Measurements from ENCODE around the gene OARD1.

The OARD1 gene

DNA sequence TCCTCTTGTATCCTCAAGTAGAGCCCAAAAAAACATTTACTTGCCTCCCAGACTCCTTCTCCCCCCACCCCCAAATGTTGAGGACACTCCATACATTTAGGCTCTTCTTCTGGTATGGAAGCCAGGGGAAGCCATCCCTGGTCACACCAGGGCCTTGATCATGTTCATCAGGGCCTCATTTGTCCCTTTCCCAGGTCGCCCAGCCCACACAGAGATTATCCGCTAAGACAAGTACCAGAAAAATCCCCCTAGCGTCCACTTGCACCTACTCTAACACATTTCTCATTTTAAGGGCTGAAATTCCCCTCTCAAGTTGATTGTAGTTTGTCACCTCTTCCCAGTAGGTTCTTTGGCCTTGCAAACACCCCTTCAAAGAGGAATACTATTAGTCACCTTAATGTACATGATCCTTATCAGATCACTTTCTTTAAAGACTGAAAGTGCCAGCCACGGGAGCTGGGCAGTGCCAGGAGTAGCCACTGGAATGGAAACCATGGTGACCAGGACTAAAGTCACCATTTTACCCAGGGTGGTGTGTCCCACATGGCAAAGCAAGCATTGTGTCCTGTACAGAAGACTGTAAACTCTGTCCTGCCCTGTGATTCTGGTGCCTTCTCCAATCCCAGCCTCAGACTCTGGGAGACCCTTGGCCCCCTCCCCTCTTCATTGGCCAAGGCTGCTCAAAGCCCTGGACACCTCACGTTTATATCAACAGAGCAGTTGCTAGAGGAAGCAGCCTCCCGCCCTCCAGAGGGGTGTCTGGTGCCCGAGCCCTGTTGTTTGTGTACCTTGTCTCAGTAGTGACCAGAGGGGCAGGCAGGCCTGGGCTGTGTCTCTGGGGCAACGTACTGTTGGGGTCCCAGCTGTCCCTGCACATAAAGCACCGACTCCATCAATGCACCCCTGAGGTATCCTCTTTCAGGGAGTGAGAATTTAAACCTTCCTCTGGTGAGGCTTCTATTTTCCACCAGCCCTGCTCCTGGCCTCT lies 24.1 kb downstream of the OARD1 start:
- DNase-seq = no peak

DNA sequence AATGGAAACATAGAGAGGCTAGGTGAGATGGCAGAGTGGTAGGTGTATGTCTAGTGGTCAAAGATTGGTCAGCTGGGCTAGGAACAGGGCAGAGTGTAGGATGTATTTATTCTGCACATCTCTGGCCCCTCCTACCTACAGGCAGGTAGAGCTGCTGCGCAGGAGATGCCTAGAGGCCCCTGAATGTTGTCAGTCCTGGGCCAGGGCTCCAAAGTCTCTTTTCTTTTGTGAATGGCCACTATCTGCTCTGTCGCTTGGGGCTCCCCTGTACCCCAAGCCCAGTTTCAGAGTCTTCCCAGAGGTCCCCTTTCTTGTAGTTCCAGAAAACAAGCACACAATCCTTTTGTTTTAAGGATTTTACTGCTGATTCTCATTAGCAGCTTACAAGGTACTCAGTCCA lies 24.9 kb downstream of the OARD1 start:
- DNase-seq = no peak

- DNase-seq = no peak
Observed at GRCh38 chr6:41046084-41046483, 26.1 kb downstream of the OARD1 start.

DNA sequence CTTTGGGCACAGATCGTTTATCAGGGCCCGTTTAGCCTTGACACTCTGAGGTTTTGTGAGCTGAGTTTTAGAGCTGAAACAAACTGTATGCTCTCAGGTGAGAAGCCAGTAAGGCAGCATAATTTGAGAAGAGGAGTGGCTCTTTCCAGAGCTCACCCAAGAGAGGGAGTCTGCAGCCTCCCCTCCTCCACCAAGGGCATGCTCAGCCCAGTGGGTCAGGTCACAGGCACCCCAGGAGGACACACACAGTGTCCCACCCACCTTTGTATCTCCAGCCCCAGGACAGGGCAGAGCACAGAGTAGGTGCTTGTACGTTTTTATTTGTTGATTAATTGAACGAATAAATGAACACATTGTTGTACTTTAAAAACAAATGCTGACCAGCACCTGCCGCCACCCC lies 26.5 kb downstream of the OARD1 start:
- no peak for DNase-seq

GRCh38 chr6:41043151-41043550 lies 29.0 kb downstream of the OARD1 start:
- no peak for DNase-seq

DNA sequence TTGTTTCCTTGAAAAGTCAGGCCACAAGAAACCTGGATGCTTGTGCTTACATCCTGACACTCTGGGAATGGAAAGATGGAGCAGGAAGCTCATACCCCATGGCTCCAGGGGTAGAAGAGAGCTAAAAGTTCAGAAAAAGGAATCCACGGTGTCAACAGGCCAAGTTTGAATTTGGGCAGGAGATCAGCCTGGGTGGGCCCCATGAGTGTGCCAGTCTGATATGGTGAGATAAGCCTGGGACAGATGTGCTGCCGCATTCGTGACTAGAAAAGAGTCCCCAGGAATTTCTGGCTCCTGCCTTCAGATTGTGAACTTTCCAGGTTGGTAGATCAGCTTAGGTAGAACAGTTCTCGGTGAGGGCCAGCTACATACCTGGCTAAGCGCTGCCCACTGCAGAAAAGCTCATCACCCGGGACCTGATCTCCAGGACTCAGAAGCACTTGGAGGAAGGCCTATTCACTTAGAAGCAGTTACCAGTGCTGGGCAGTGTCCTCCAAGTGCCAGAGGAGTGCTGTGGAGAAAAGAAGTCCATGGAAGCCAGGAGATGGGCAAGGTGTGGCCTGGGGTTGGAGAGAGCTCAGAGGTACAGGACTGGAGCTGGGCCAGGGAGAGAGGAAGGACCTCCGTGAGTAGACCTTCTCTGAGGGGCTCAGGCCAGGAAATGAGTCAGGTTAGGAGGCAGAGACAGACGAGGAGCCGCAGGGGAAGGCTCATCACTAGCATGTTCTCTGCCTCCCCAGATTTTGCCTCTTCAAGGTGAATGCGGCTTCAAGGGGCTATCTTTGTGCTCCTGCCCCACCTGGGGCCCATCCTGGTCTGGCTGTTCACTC lies 29.7 kb downstream of the OARD1 start, which contains the start of gene TSPO2:
TSS of gene TSPO2 (plus strand) at position 242 of the 830 bp plus-strand sequence. CDS start at position 761, 519 bp downstream.
- DNase-seq = no peak

DNA sequence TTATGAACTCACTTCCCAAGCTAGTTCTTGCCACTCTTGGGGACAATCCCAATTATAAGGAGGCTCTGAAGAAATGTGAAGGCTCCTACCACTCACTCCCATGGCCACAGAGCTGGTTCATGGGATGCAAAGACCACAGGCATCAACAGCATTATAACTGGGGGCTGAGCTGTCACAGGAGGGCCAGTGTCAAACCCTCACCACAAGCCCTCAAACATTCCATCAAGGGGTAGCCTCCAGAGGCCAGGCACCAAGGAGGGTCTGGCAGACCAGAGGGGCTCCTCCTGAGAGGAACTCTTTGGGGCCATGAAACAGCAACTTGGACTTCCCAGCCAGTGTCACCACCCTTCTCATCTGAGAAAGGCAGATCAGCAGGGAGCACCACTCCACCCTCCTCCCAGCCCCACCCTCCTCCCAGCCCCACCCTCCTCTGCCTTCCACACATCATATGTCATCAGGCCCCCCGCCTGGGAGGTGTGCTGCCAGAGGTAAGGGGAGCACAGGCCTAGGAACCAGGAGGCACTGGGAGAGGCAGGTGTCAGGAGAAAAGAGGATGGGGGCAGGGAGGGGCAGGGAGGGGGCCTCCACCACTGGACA lies 31.1 kb downstream of the OARD1 start:
- DNase-seq = no peak

GRCh38 chr6:41040101-41040939 lies 31.8 kb downstream of the OARD1 start:
- DNase-seq = no peak

- peak; percentile 54 for DNase-seq
Observed at GRCh38 chr6:41039060-41039998, 32.8 kb downstream of the OARD1 start, which contains the start of gene UNC5CL. TSS of gene UNC5CL (minus strand) at chr6:41039221. CDS start at chr6:41035074, 4,147 bp downstream.

DNA sequence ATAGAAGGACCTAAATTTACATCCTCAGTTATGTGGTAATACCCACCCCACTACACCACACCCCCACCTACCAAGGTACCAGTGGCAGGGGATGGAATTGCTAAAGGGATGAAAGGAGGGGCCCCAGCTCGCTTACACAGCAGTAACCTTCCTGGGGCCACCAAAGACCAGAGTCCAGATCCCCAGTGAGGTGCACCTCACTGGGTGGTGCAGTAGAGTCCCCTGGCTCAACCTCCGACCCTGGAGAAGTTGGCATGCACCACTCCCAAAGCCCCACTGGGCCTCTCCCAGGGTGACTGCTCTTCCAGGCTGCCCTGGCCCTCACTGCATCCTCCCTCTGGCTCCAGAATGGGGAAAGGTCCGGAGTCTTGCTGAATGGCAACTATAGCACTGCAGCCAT lies 34.0 kb downstream of the OARD1 start:
- no peak for DNase-seq

GRCh38 chr6:41037107-41037900 lies 34.9 kb downstream of the OARD1 start:
- no peak for DNase-seq

DNA sequence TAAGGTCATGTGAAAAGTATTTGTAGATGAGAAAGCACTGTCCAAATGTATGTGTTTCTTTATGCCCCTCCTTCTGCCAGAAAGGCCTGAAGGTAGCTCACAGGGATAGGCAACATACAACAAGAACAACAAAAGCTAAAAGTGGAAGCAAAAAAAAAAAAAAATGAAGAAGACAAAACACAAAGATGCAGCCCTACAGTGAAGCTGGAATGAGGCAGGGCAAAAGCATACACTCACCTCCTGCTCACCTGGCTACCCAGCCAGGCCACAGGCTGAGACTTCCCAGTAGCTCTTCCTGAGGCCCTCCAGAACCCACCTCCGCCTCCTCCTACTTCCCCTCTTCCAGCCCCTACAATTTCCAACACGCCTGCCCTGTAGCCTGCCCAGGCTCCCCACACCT lies 35.6 kb downstream of the OARD1 start:
- no peak for DNase-seq

GRCh38 chr6:41036186-41036585 lies 36.0 kb downstream of the OARD1 start:
- no peak for DNase-seq

DNA sequence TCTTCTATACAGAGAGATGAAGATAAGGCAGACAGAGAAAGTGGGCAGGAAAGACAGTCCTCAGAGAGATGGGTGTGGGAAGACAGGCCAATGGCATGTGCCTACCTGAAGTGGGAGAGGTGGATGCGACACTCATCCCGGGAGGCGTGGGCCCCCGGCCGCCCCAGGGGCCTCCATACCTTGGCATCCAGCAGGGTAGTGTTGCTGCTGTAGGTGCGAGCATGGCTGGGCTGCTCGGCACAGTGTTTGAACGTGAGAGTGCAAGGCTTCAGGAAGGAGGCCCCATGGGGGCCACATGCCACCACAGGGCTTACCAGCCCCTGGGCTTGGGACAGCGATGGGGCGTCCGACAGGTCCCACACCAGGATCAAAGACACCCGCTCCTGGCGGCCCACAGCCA lies 38.4 kb downstream of the OARD1 start:
- no peak for DNase-seq

- no peak for DNase-seq
Observed at GRCh38 chr6:41032830-41033229, 39.3 kb downstream of the OARD1 start.

- no peak for DNase-seq
Observed at GRCh38 chr6:41028561-41029412, 43.4 kb downstream of the OARD1 start.

- peak; percentile 66 for DNase-seq
Observed at GRCh38 chr6:41027799-41028560, 44.2 kb downstream of the OARD1 start.

DNA sequence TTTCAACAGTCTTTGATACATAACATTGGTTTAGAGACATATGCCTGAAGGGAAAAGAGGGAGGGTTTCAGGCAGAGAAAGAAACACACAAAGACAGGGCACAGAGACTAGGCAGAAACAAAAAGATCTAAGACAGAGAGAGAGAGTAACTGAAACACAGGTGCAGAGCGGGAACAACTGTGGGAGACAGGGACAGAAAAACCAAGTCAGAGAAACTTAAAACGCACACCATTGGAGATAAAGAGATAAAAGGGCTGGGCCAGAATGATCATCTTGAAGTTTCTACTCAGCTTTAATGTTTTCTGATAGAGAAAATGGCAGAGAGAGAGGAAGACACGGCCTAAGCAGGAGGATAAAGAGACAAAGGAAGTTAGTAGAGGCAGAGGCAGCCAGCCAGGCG lies 44.9 kb downstream of the OARD1 start:
- DNase-seq = no peak

Data from activated CD4-positive, alpha-beta T cell treated with anti-CD3 and anti-CD28 coated beads, Interleukin-2, amount 50 U/mL, for 1 hour (primary cell).